Myometrial cell (primary cell): ENCODE data around the gene CIAO2B. TPM values are rescaled to one million over a fixed set of nuclear protein-coding genes. Genes with fewer than 3 reads are reported as not detected.

ENCODE experiments used
- total RNA-seq: library from RNA; depleted of rRNA; stranded (reverse); fragments of >200 nt; gene quantifications from 2 replicates; pipeline ENCODE4 v1.2.3, GENCODE V29; 2015

The CIAO2B gene
- 143 and 174 TPM in 2 replicates for total RNA-seq

DNA sequence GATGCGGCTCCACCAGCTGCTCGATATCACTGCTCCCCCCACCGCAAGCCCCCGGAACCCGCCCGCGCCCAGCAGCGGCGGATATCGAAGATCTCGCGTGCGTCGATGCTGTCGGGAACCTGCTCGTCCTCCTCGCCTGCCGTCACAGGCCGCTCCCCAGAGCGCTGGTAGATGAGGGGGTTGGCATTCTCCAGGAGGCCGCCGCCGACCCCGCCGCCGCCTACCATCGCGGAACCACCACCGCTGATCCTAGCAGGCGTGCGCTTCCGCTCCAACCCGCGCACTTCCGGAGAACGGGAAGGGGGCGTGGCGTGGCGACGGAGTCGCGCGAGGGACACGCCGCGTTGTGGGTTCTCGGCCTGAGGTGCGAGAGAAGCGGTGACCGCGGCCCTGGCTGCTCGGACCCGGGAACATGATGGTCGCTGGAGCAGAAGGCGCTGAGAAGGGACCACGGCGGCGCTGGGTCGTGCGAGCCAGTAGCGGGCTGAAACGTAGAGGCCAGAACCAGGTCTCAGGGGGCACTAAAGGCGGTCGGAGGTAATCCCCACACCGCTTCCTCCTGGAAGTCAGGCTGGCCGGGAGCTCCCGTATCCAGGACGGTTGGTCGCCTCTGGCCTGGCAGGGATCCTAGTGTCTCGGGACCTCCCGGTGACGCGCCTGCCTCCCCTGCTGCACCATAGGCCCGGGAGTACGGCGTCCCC lies at the start of gene CIAO2B:
Gene CIAO2B (minus strand): TSS at position 265 of the 701 bp plus-strand sequence. CDS start 38 bp downstream, at position 227.

GRCh38 chr16:66961065-66961744 lies 27.0 kb upstream of the CIAO2B start, which contains the start of gene CES3:
TSS of gene CES3 (plus strand) at chr16:66961266. CDS start at chr16:66961308, 42 bp downstream.

DNA sequence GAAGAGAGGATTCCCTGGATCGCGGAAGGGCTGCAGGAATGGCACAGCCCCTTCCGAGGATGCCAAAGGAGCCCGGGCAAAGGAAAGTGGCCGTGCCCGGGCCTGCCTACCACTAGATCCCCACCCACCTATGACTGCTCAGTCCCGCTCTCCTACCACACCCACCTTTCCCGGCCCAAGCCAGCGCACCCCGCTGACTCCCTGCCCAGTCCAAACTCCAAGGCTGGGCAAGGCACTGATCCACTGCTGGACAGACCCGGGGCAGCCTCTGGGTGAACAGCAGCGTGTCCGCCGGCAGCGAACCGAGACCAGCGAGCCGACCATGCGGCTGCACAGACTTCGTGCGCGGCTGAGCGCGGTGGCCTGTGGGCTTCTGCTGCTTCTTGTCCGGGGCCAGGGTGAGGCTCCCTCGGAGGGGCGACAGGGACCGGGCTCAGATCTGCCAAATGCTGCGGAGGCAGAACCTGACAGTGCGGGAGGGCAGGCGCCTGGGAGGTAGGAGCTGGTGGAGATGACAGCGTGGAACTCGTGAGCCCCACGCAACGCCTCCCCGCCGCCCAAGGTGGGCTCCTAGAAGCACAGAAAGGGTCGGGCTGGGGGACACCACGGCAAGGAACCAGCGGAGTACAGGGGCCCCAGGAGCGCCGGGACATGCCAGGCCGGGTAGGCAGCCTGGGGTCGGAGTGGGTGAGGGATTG lies 1.3 kb upstream of the CIAO2B start, which contains the start of gene CES2:
Gene CES2 (plus strand): TSS at position 203 of the 698 bp plus-strand sequence. CDS start 120 bp downstream, at position 323.

GRCh38 chr16:66925322-66925840 lies 8.8 kb downstream of the CIAO2B start, which contains the start of gene RRAD:
TSS of gene RRAD (minus strand) at chr16:66925535. CDS start at chr16:66925179, 356 bp downstream.

DNA sequence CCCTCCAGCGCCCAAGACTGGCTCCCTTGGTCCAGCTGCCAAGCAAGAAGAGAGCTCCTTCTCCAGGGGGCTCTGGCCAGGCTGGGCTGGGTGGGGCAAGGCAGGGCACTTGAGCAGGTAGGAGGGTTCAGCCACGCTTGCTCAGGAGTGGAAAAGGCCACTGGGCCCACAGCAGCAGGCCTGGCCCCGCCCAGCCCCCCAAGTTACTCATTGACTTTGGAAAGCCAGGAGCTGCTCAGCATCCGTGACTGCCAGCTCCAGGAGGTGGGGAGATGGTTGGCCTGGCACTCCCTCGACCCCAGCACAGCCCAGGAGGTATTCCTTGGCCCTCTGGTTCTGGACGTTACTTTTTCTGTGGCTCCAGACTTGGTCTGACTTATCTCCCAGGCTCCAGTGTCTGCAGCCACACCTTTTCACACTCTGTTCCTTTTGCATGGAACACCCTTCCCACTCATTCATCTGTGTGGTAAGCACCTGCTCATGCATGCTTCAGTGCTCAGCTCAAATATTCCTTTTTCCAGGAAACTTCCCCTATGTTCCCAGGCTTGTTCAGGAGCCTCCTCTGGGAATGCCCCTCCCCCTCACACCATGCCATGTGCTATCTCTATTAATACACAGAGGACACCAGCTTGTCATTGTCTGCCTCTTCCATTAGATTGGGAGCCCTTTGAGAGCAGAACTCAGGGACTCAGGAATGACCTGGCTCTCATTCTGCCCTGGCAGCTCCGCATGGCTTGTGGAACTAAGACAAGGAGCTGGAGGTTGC lies 15.2 kb downstream of the CIAO2B start, which contains the start of gene CDH16:
Gene CDH16 (minus strand): TSS at position 83 of the 766 bp plus-strand sequence. CDS start 820 bp downstream, outside the sequence.

Other genes starting within 250 kb of the CIAO2B start
- 8.4 and 8.7 TPM in 2 replicates for gene CMTM4, start 237.7 kb downstream of the CIAO2B start, total RNA-seq
- 49.0 and 53.5 TPM in 2 replicates for gene DYNC1LI2, start 182.8 kb downstream of the CIAO2B start, total RNA-seq
- not detected in 2 replicates for gene TERB1, start 132.8 kb downstream of the CIAO2B start, total RNA-seq
- gene NAE1, start 103.4 kb downstream of the CIAO2B start, total RNA-seq: 68.0 and 76.9 TPM in 2 replicates
- not detected in 2 replicates for gene CA7, start 90.0 kb downstream of the CIAO2B start, total RNA-seq
- 5.3 and 10.1 TPM in 2 replicates for gene PDP2, start 53.9 kb downstream of the CIAO2B start, total RNA-seq
- not detected in 2 replicates for gene CDH16, start 15.5 kb downstream of the CIAO2B start, total RNA-seq
- gene RRAD, start 8.9 kb downstream of the CIAO2B start, total RNA-seq: 10.6 and 14.4 TPM in 2 replicates
- gene CES2, start 1.1 kb upstream of the CIAO2B start, total RNA-seq: 17.9 and 22.5 TPM in 2 replicates
- gene CES3, start 26.9 kb upstream of the CIAO2B start, total RNA-seq: not detected in 2 replicates
- 2.5 and 3.2 TPM in 2 replicates for gene CES4A, start 54.2 kb upstream of the CIAO2B start, total RNA-seq
- 37.2 and 62.0 TPM in 2 replicates for gene CBFB, start 94.7 kb upstream of the CIAO2B start, total RNA-seq
- 13.5 and 13.8 TPM in 2 replicates for gene PHAF1, start 175.5 kb upstream of the CIAO2B start, total RNA-seq
- gene B3GNT9, start 216.6 kb upstream of the CIAO2B start, total RNA-seq: 37.2 and 42.5 TPM in 2 replicates
- gene TRADD, start 225.5 kb upstream of the CIAO2B start, total RNA-seq: 32.9 and 33.7 TPM in 2 replicates
- 17.0 and 17.4 TPM in 2 replicates for gene FBXL8, start 225.6 kb upstream of the CIAO2B start, total RNA-seq
- 0.86 and 3.4 TPM in 2 replicates for gene HSF4, start 230.3 kb upstream of the CIAO2B start, total RNA-seq
- 16.7 and 22.9 TPM in 2 replicates for gene NOL3, start 236.1 kb upstream of the CIAO2B start, total RNA-seq
- gene MATCAP1, start 249.6 kb upstream of the CIAO2B start, total RNA-seq: 4.3 and 15.6 TPM in 2 replicates